Measurements from ENCODE around the gene DNM3. TPM values are rescaled to one million over a fixed set of nuclear protein-coding genes. Genes with fewer than 3 reads are reported as not detected.

The DNM3 gene
- total and polyA plus RNA-seq, 2 donors (not counting 3 experiments of a cell fraction or from before 2014, with no cell fraction given), result 1.4 to 2.5 TPM

DNA sequence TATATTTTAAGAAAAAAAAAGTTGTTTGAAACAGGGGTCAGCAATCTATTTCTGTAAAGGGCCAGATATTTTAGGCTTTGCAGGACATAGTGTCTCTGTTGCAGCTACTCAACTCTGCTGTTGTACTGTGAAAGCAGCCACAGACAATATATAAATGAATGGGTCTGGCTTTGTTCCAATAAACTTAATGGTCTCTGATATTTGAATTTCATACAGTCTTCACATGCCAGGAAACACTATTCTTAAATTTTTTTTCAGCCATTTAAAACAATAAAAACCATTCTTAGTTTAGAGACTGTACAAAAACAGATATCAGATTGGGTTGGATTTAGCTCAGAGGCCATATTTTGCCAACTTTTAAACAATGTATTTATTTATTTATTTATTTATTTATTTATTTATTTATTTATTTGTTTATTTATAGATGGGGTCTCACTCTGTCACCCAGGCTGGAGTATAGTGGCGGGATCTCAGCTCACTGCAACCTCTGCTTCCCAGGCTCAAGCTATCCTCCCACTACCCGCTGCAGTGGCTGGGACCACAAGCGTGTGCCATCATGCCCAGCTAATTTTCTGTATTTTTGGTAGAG, 102.8 kb downstream of the DNM3 start:
- Histone ChIP-seq H2AFZ (ENCODE audit: low read depth, low read length) (no peak overlapping the region), H3K36me3 (ENCODE audit: control insufficient read depth in 2 of 2, extremely low read depth in 1 of 2, insufficient read depth in 2 of 2, low read length in 2 of 2) (no peaks in the 10 kb centered on the region), H4K20me1 (replicated peaks; ENCODE audit: control insufficient read depth, extremely low read depth, insufficient read depth, low read length) (no peaks in the 10 kb centered on the region), H3K27ac (ENCODE audit: insufficient read depth, low read depth, low read length) (no peak overlapping the region), H3K4me1 (ENCODE audit: control insufficient read depth, extremely low read depth, insufficient read depth, low read length) (peaks cover 9% of the 10 kb centered on the region), H3K4me3 (replicated peaks in 1 of 3; ENCODE audit: insufficient read depth in 1 of 3, low read depth in 1 of 3, low read length in 3 of 3) (no peak overlapping the region), H3K9me1 (replicated peaks; ENCODE audit: control insufficient read depth, extremely low read depth, insufficient read depth, low read length) (peaks cover 2% of the 10 kb centered on the region), H3K27me3 (ENCODE audit: control insufficient read depth in 2 of 2, insufficient read depth in 2 of 2, low read length in 2 of 2) (no peaks in the 10 kb centered on the region), H3K9me3 (replicated peaks; ENCODE audit: control insufficient read depth, insufficient read depth, low read length) (no peaks in the 10 kb centered on the region), H3K79me2 (ENCODE audit: control insufficient read depth, insufficient read depth, low read length) (no peaks in the 10 kb centered on the region), H3K9ac (replicated peaks; ENCODE audit: extremely low read depth, insufficient read depth, low read length) (no peak overlapping the region), H3K4me2 (ENCODE audit: insufficient read depth, low read length) (no peak overlapping the region)
- ChIA-PET POLR2A (no interaction called here), CTCF (interaction anchor here (1.8 kb wide), 1 partner anchor 24 kb away, joined by 4 read pairs; no protein-coding TSS in a partner anchor)
- dilution Hi-C loops (cut with MboI; ENCODE audit: extremely low pct_ligation_motif_present, low sequenced_read_pairs), result no loop called here
- no TSS peak for BruUV-seq (replicated peaks)
- FAIRE-seq (no peak), DNase-seq (ENCODE audit: low read depth, low spot score) (peak; percentile 2)
- intact Hi-C loops (cut with micrococcal nuclease), result no loop called here
- TF ChIP-seq GATA2 (IDR thresholded peaks at IDR 0.05; ENCODE audit: insufficient read depth, insufficient read length, low read depth, low read length) (no peak), MYC (IDR thresholded peaks at IDR 0.05; ENCODE audit: low read depth, low read length) (no peak), FOS (IDR thresholded peaks at IDR 0.05; ENCODE audit: borderline replicate concordance, insufficient read depth, low read length) (no peak), POLR2A (IDR thresholded peaks at IDR 0.05; ENCODE audit: low read depth, low read length) (no peak), POLR2AphosphoS5 (IDR thresholded peaks at IDR 0.05; ENCODE audit: insufficient read depth, low read depth, low read length) (no peak), CTCF (IDR thresholded peaks at IDR 0.05; ENCODE audit: extremely low read depth in 1 of 2, insufficient read depth in 1 of 2, low read depth in 1 of 2, low read length in 2 of 2) (no peak)
